Glutamatergic neuron (in vitro differentiated cells): Measurements from ENCODE around the gene SLC17A4. TPM values are rescaled to one million over a fixed set of nuclear protein-coding genes. Genes with fewer than 3 reads are reported as not detected.

Source experiments
- DNase-seq: peaks from one replicate; pipeline ENCODE4 v3.0.0; 2022
- H3K27ac Mint-ChIP-seq: one replicate; pipeline ENCODE4 v1.8.0; 2020; ENCODE audit warnings: mild to moderate bottlenecking, mixed read lengths, inconsistent platforms; ENCODE audit not compliant: unreplicated experiment
- H3K27me3 Mint-ChIP-seq: one replicate; pipeline ENCODE4 v1.8.0; 2020; ENCODE audit warnings: mild to moderate bottlenecking, moderate library complexity, mixed read lengths, inconsistent platforms; ENCODE audit not compliant: unreplicated experiment
- H3K36me3 Mint-ChIP-seq: one replicate; pipeline ENCODE4 v1.8.0; 2020; ENCODE audit warnings: mild to moderate bottlenecking, mixed read lengths, inconsistent platforms; ENCODE audit not compliant: unreplicated experiment
- H3K4me1 Mint-ChIP-seq: one replicate; pipeline ENCODE4 v1.8.0; 2020; ENCODE audit warnings: mild to moderate bottlenecking, low read depth, mixed read lengths, inconsistent platforms; ENCODE audit not compliant: unreplicated experiment
- H3K4me3 Mint-ChIP-seq: one replicate; pipeline ENCODE4 v1.8.0; 2020; ENCODE audit warnings: mild to moderate bottlenecking, mixed read lengths, inconsistent platforms; ENCODE audit not compliant: unreplicated experiment
- H3K9me3 Mint-ChIP-seq: one replicate; pipeline ENCODE4 v1.8.0; 2020; ENCODE audit warnings: mild to moderate bottlenecking, moderate library complexity, mixed read lengths, inconsistent platforms; ENCODE audit not compliant: unreplicated experiment
- CTCF ChIP-seq: fragments of 200-600 bp; sonication (generic); IDR thresholded peaks from one replicate; pipeline ENCODE4 v1.5.0; 2021; ENCODE audit not compliant: partially characterized antibody, unreplicated experiment
- total RNA-seq: library from RNA; stranded (reverse); fragmentation: NEBNext Ultra II Directional; extraction: Animal tissue kit (Norgen Biotek cat#: 25700); gene quantifications from one replicate; pipeline ENCODE4 v1.2.1, GENCODE V29; 2021; ENCODE audit not compliant: unreplicated experiment

Gene SLC17A4
- total RNA-seq, 1 donor from 2014 or later, result not detected

- DNase-seq, result no peak
- no peak overlapping the region for H3K4me3 Mint-ChIP-seq
- H3K36me3 Mint-ChIP-seq, result no peaks in the 10 kb centered on the region
- peaks cover 2% of the 10 kb centered on the region for H3K27me3 Mint-ChIP-seq
- no peak for TF ChIP-seq CTCF
- peaks cover 8% of the 10 kb centered on the region for H3K4me1 Mint-ChIP-seq
- no peak overlapping the region for H3K27ac Mint-ChIP-seq
- H3K9me3 Mint-ChIP-seq, result peaks cover 2% of the 10 kb centered on the region
These were observed 4.7 kb upstream of the SLC17A4 start for GRCh38 chr6:25749837-25750236.

- peaks cover 8% of the 10 kb centered on the region for H3K4me1 Mint-ChIP-seq
- H3K4me3 Mint-ChIP-seq, result no peak overlapping the region
- peaks cover 2% of the 10 kb centered on the region for H3K27me3 Mint-ChIP-seq
- peaks cover 2% of the 10 kb centered on the region for H3K9me3 Mint-ChIP-seq
- H3K27ac Mint-ChIP-seq, result no peak overlapping the region
- TF ChIP-seq CTCF, result no peak
- no peaks in the 10 kb centered on the region for H3K36me3 Mint-ChIP-seq
- no peak for DNase-seq
These were observed 3.6 kb upstream of the SLC17A4 start for GRCh38 chr6:25750906-25751305.

GRCh38 chr6:25753079-25753478 is 1.5 kb upstream of the SLC17A4 start:
- H3K27me3 Mint-ChIP-seq, result peaks cover 2% of the 10 kb centered on the region
- DNase-seq, result no peak
- H3K4me1 Mint-ChIP-seq, result peaks cover 6% of the 10 kb centered on the region
- H3K27ac Mint-ChIP-seq, result no peak overlapping the region
- no peaks in the 10 kb centered on the region for H3K36me3 Mint-ChIP-seq
- H3K9me3 Mint-ChIP-seq, result peaks cover 2% of the 10 kb centered on the region
- no peak for TF ChIP-seq CTCF
- no peak overlapping the region for H3K4me3 Mint-ChIP-seq

- H3K27ac Mint-ChIP-seq, result no peak overlapping the region
- peaks cover 2% of the 10 kb centered on the region for H3K27me3 Mint-ChIP-seq
- no peak overlapping the region for H3K4me3 Mint-ChIP-seq
- no peaks in the 10 kb centered on the region for H3K4me1 Mint-ChIP-seq
- no peak for DNase-seq
- no peak for TF ChIP-seq CTCF
- no peaks in the 10 kb centered on the region for H3K36me3 Mint-ChIP-seq
- H3K9me3 Mint-ChIP-seq, result peaks cover 2% of the 10 kb centered on the region
These were observed 941 bp downstream of the SLC17A4 start for GRCh38 chr6:25755483-25755882.

GRCh38 chr6:25756382-25757363 is 2.1 kb downstream of the SLC17A4 start:
- no peak overlapping the region for H3K27ac Mint-ChIP-seq
- H3K36me3 Mint-ChIP-seq, result no peaks in the 10 kb centered on the region
- no peak overlapping the region for H3K4me3 Mint-ChIP-seq
- no peak for TF ChIP-seq CTCF
- peaks cover 2% of the 10 kb centered on the region for H3K27me3 Mint-ChIP-seq
- no peaks in the 10 kb centered on the region for H3K4me1 Mint-ChIP-seq
- no peak for DNase-seq
- peaks cover 2% of the 10 kb centered on the region for H3K9me3 Mint-ChIP-seq
